Activated CD4-positive, alpha-beta T cell treated with anti-CD3 and anti-CD28 coated beads for 36 hours (primary cell): ENCODE data around the gene RNF11. TPM values are rescaled to one million over a fixed set of nuclear protein-coding genes. Genes with fewer than 3 reads are reported as not detected.

Experiments
- total RNA-seq, 2 experiments: library from RNA; stranded (reverse); gene quantifications; one replicate each; pipeline ENCODE4 v1.2.3, GENCODE V29; 2021

RNF11 gene
- total RNA-seq, 2 experiments from 2014 or later, result 20.6 to 26.0 TPM

Other genes with a start within 250 kb of the RNF11 start
- gene C1orf185, start 134.0 kb upstream of the RNF11 start, total RNA-seq, result not detected
- under 1 TPM in 1 of 2 experiments, not detected in 1; 0.11 TPM for gene TTC39A, start 94.3 kb downstream of the RNF11 start, total RNA-seq